Left colon (tissue), 2 donors: ENCODE results near the gene THTPA. TPM values are rescaled to one million over a fixed set of nuclear protein-coding genes. Genes with fewer than 3 reads are reported as not detected.

Source experiments
- ATAC-seq: fragments of 200-7000 bp; cut with Tn5 transposase; one replicate; pipeline ENCODE4 v1.9.1; 2020; ENCODE audit warnings: mild to moderate bottlenecking, moderate library complexity
- DNase-seq, 2 donors: peaks; one replicate each; pipeline ENCODE4 v3.0.0-alpha.2; 2020
- intact Hi-C, 2 donors: fragments of 100-400 bp; cut with DNase I in 1 of 2; cut with micrococcal nuclease in 1 of 2; formaldehyde crosslinking; loops; one replicate each; pipeline versions ENCODE4 v1.11.2 to v1.14.0; 2022; cut with DNase I, micrococcal nuclease
- total RNA-seq, 2 donors: library from RNA; stranded (reverse); fragmentation: NEBNext Ultra II Directional; extraction: Animal tissue kit (Norgen Biotek cat#: 25700); gene quantifications; one replicate each; pipeline ENCODE4 v1.2.1, GENCODE V29; 2021
- donor health status: DM: no; HTN: no; CAD: no.
- donor health status: DM: yes; HTN: yes; CAD: no.

Gene THTPA
- total RNA-seq, 2 donors from 2014 or later: 15.7 to 16.6 TPM

DNA sequence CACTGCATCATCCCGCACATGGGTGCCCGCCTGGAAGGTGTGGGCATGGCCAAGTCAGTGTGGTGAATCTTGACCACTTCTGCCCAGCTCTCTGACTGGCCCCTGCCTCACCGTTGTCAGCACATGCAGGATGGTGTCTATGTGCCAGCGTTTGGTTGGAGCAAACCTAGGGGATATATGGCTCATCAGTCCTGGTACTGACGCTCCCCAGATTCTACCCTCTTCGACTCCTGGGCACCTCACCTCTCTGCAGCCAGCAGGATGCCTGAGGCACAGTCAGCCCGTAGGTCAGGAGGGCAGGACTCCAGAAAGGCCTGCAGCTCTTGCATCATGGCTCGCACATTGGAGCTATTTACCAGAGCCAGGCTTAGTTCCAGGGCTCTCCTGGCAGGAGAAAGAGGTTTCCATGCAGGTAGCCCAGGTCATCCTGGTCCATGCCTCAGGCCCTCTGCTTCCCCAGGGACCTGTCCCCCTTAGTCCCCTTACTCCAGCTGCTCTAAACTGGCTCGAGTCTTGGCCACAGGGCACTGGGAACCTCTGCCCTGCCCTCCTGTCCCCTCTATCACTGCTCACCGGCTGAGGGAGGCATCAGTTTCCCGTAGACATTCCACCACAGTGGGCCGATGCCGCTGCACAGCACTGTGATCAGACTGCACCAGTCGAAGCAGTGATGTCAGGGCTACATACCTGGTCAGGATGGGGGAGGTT lies 7.6 kb downstream of the THTPA start:
- DNase-seq (no peak), ATAC-seq (no peak)
- intact Hi-C loops: loop anchor here in 1 of 2 donors (5.0 kb wide), 1 partner anchor 86 kb away; no protein-coding TSS in a partner anchor

DNA sequence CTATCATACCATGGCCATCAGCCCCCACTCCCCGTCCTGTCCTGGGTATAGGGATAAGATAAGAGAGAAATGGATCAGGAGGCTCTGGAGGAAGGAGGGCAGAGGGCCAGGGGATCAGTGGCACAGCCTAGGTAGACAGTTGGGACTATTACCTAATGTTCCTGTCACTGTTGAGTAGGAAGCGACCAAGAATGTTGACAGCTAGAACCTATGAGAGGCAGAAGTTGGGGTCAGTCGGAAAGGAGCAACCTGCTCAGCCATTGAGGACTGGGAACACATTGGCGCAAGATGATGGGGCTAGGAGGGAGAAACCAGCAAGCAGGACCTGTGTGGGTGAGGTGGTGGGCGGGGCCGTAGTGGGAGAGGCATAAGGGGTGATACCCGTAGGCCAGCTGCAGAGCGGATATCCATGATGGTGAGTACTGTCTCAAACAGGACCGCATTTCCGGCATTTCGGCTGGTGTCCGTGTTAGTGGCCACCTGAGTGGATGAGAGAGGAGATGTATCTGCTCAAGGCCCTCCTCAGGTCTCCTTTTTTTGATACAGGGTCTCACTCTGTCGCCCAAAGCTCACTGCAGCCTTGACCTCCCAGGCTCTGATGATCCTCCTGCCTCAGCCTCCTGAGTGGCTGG lies 8.2 kb downstream of the THTPA start:
- intact Hi-C loops: loop anchor here in 1 of 2 donors (5.0 kb wide), 1 partner anchor 87 kb away; no protein-coding TSS in a partner anchor
- DNase-seq (no peak), ATAC-seq (no peak)

DNA sequence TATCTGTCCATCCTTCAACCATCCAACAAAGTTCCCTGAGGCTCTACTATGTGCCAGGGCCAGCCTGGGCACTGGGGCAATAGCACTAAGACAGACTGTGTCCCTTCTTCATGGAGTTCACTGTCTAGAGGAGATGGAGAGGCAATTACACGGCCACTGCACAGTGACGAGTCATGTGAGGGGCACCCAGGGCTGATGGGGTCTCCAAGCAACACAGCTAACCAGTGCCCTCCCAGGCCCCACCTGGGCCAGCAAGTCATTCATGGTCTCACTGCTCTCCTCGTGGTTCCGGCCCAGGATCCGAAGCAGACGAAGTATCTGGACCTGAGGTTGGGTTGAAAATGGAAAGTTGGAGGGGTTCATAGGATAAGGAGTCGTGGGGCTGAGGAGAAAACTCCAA lies 8.8 kb downstream of the THTPA start:
- no peak for ATAC-seq
- intact Hi-C loops: loop anchor here in 1 of 2 donors (5.0 kb wide), 1 partner anchor 88 kb away; no protein-coding TSS in a partner anchor
- no peak for DNase-seq

DNA sequence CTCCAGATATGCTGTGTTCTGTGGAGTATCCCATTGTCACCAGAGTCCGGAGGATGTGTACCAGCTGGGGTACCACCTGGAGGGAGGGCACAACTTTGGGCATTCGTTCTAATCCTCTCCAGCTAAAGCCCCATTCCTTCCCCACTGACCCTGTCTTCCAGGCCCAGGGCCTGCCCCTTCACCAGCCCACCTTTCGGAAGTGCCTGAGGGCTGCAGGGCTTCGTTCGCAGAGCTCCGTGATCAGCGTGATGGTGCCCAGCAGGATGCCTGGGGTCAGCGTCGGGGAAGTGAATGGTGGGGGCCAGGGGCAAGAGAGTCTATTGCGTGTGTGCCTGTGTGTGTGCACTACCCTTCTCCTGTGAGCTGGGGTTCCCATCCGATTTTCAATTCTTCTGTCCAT lies 9.6 kb downstream of the THTPA start:
- no peak for DNase-seq
- intact Hi-C loops: no loop called here

DNA sequence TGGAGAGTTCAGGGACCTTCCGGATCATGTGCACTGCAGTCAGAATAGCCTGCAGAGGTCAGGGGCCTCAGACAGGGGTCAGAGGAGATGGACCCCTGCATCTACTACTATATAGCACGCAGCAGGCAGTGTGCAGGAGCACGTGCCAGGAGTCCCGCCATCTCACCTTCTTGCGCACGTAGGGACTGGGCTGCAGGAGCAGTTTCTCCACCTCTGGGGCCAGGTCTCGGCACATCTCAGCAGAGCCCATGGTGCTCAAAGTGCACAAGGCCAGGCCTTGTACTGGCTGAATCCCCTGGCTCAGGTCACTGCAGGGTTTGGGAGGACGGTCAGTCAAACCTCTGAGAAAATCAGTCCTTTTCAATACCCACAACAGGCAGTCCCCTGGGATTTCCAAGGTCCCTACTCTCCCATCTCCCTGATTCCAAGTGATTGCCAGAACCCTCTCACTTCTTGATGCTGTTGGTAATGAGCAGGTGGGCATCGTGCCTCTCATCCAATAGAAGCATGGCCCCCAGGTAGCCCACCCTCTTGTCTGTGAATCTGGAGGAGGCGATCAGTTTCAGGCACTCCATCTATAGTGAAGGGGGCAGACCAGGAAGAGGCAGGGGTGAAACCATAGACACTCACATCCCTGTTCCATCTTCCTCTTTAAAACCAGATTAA lies 10.2 kb downstream of the THTPA start:
- ATAC-seq: no peak
- intact Hi-C loops: no loop called here
- no peak for DNase-seq

More for the DNA sequence above, 9.6 kb downstream of the THTPA start:
- ATAC-seq: no peak

DNA sequence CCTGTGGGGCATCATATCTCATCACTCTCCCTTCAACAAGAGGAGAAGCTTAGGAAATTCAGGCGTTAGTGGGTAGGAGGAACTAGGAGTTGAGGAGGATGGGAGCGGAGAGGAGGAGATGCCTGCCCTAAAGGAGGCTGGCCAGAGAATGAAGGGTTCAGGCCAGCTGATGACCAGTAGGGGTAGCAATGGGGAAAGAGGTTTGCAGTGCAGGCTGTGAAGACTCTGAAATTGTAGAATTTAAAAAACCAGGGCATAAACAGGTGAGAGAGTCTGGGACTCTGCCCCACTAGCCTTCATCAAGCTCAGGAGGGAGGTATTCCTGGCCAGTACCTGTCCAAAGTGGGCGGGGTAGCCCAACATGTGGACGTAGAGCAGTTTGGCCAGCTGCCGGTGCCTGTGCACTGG lies 10.7 kb downstream of the THTPA start:
- ATAC-seq (peak; percentile 40), DNase-seq (no peak)
- intact Hi-C loops: no loop called here

DNA sequence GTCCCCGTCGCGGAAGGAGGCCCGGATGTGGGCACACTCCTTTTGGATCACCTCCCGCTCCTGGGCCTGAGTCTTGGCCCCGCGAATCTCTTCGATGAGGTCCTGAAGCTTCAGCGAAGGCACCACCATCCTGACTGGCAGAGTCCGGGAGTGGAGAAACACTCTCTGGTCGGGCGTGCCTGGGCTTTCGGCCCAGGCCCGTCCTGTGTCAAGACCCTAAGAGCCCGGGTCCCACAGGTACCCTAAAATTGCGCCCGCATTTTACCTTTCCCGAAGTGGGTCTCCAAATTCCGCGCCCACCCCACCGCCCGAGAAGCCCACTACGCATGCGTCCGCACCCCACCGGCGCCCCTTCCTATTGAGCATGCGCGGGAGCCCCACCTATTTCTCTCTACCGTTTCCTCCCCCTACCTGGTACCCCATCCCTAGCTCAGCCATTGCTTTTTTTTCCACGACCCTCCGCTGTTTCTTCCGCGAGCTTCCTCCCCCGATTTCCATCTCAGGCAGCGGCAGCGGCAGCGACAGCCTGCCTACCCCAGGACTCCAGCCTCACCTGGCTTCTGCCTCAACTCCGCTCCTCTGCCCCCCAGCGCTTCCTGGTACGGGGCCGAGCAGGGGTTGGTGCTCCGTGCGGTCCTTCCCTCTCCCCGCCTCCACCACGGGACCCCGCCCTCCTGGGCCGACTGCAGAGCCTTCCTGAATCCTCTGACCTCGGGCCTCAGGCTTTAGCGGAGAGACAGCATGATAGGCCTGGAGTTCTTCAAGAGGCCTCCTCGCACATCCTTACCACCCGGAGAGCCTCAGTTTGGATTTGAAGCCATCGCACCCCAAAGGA lies 11.3 kb downstream of the THTPA start, which contains the start of gene AP1G2:
TSS of gene AP1G2 (minus strand) at position 606 of the 835 bp plus-strand sequence. CDS start at position 129, 477 bp downstream.
- intact Hi-C loops: no loop called here
- ATAC-seq (peak; percentile 93), DNase-seq (peak; percentile 95 to 96)

DNA sequence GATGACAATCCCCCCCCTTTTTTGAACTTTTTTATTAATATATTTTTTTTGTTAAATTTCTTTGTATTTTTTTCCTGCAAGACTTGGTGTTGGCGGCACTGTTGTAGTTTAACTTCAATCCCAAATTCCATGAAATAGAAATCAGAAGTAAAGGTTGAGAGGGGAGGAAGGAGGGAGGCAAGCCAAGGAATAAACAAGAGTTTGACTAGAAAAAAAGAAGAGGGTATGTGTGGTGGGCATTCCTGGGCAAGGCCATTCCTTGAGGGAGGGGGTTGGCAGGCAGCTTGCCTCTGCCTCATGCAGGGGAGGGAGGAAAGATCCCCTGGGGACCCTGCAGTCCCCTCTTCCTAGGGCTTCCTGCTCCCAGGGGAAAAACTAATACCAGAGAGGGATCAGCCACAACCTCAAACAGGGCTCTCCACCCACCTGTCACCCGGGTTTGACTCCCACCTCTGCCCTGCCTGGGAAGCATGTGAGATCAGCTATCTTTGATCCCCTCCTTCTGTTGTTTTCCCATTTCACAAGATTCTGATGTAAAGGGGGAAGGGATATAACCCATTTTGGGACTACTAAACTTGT lies 12.0 kb downstream of the THTPA start:
- intact Hi-C loops: no loop called here
- DNase-seq (no peak), ATAC-seq (no peak)

DNA sequence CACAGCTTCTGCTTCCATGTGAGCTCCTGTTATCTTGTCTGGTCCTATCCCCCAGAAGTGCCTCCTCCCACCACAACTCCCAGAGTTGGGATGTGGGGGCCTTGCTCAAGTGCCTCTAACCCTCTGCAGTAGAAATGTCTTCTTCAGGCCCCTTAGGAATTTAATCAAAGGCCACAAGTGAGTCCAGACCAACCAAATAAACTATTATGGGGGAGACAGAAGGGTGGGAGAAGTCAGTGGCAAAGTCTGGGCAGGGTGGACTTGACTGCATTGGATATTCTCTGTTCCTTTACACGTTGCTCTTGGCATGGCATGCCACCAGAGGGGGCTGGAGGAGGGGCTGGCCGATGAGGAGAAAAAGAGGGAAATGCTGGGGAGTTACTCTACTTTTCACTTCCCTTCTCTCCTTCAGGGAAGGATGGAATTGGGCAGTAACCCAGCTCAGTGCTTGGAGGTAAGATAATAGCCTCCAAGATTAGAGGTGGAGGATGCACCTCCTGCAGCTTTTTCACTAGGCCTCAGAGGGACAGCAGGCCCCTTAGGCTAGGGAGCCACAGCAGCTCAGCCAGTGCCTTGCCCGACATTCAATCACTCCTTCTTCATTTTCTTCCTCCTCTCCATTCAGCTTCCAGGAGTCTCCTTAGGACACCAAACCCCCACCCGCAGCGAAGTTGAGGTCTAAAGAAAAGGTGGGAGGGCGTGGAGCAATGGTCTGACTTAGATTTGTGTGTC lies 12.7 kb downstream of the THTPA start:
- intact Hi-C loops: no loop called here
- no peak for ATAC-seq
- no peak for DNase-seq

DNA sequence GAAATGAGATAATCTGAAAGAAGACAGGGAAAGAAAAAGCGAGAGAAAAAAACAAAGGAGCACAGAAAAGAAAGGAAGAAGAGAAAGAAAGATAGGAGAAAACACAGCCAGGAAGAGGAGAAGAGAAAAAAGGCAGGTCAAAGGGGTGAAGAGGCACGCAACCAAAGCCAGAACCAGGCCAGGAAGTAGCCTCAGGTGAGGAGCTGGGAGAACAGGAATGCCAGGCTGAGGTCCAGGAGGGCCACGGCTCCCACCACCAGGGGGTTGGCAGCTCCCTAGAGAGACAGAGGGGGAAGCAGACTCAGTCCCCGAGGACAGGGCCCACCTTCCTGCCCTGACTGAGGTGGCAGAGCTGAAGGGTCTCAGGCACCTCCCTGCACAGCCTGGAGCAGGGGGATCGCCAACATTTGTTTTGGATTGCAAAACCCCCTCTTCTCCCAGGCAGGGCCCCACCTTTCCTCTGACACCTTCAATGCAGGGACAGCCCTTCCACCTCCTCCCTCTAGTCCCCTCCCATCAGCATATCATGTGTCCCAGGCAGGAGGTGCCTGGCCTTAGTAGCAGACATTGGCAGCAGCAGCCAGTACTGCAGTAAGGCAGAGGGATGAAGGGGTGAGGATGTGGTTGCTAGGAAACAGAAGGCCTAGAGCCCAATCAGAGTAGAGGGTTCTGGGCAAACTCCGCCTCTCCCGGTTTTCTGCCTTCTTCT lies 13.5 kb downstream of the THTPA start:
- no peak for ATAC-seq
- intact Hi-C loops: no loop called here
- no peak for DNase-seq

DNA sequence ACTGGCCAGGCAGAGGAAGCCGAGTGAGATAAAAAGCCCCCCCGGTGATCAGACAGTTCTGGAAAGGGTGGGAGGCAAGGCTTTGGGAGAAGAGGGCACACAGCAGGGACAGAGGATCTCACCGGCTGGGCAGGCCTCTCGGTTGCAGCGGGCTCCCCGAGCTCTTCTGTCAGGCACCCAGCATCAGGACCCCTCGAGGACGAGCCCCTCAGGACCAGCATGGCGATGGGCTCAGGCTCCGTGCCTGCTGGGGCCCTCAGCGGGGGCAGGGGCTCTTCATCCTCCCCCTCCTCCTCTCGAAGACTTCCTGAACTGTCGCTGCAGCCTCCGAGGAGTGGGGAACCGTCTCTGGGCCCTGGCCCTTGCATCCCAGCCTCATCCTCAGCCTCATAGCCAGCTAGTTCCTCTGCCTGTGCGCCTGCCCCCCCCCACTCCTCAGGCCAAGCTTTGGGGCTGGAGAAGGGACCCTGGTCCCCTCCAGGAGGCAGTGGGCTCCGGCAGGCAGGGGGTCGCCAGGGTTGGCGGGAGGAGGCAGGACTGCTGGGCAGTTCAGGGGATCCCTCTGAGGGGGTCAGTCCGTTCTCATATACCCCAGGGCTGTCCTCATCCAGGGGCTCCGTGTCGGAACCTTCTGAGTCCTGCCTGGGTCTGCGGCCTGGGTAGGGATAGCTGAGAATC lies 14.9 kb downstream of the THTPA start:
- no peak for DNase-seq
- no peak for ATAC-seq
- intact Hi-C loops: no loop called here

DNA sequence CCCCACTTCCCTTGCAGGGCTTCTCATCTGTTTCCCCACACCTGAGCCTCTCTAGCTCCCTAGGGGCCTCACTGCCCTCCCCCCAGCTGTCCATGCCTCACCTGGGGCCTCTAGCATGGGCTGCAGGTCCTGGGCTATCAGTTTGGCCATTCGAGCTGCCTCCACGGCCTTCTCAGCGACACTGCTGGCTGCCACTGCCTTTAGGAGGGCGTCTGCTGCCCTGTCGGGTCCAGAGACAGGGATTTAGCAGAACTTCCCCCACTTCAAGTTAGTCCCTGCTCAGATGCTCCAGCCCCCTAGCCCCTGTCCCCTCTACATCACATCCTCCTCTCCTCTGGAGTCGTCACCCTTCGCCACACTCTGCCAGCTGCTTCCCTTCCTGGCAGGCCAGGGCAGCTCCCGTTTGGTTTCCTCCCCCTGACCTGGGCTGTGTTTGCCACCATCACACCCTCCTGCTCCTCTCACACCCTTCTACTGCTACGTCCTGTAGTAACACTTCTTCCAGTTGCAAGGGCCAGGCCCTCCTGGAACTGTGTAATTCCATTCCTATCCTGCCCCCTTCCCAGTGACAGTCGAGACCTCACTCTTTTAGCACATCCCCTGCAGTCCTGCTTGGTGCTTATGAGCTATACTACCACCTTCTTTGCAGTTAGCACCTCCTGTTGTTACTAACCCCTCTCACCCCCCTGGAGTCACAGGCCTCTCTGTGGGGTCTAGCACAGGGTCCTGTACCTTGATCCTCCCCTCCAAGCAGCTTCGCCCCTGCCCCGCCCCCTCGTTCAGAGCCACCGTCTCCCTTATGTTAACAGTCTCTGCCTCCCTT lies 15.8 kb downstream of the THTPA start:
- DNase-seq (no peak), ATAC-seq (no peak)
- intact Hi-C loops: no loop called here

DNA sequence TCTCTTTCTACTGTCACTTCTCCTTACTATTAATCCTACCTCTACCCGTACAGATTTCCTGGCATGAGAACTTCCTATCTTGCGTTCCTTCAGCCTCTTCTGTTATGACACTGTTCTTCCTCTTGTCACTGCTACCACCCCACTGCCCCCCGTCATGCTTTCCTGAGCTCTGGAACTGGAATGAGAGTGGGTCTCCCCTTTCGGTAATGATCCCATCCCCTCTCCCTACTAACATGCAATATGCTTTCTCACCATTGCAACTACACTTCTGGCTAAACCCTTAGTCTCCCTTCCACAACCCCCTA lies 16.4 kb downstream of the THTPA start:
- ATAC-seq (no peak), DNase-seq (no peak)
- intact Hi-C loops: no loop called here

DNA sequence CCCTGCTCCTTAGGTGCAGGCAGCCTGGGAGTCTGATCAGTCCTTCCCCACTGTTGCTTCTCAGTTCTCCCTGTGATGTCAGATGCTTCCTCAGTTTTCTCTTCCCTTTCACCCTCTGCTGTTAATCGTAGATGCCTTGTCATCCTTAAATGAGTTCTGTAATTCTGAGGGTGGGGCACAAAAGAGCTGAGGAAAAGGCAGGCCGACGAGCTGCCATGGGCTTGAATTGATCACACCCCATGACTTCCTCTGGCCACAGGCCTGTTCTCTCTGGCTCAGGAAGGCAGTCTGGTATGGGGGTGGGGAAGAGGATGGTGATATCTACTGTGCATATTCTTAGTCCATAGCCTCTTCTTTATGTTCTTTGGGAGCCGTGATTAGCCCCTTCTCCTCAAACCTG lies 16.8 kb downstream of the THTPA start:
- DNase-seq (no peak), ATAC-seq (no peak)
- intact Hi-C loops: no loop called here

DNA sequence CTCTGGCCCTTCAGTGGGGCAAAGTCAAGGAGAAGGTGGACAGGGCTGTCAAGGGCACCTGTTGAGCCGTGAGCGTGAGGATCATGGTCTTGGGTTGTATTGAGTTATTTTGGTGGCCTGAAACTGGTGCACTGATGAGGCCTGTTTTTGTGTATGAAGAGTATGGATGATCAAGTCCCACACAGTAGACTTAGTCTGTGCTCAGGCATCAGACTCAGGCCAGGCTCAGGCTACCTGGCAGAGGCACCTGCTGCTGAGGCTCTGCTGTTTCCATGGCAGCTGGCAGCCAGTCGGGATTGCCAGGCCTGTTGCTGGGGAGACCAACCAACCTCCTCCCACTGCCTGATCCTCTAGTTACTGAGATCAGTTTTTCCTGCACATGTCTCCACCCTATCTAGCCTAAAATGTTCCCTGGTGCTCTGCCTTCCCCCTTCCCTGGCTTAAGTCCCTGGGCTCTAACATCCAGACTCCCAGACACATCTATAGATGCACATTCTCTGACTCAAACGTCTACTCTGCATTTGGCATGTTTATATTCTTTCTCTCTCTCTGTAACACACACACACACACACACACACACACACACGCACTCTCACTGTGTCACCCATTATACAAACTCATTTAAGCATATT lies 17.4 kb downstream of the THTPA start:
- no peak for ATAC-seq
- intact Hi-C loops: no loop called here
- DNase-seq: no peak
